NCI-H1417 (cell line): ENCODE data around the gene CRYGC.
"Not testable (repeated sequence)": the region's sequence is repeated elsewhere in the genome, so short reads cannot be mapped to it uniquely, and the experiment has no call there.

Source experiments
- DNase-seq, 3 experiments: peaks; one replicate each; lab custom pipeline; 2025; lab: John Stamatoyannopoulos, UW

CRYGC gene

GRCh38 chr2:208136716-208137094 is 7.1 kb upstream of the CRYGC start:
- no peak for DNase-seq

- DNase-seq: no peak
These were observed 6.4 kb upstream of the CRYGC start for GRCh38 chr2:208135794-208136715.

GRCh38 chr2:208134928-208135586 is 5.4 kb upstream of the CRYGC start:
- DNase-seq: no peak

- no peak for DNase-seq
These were observed 1.1 kb upstream of the CRYGC start for GRCh38 chr2:208130712-208131110.

- no peak for DNase-seq
These were observed 1.5 kb downstream of the CRYGC start for GRCh38 chr2:208128136-208128535.

- no peak for DNase-seq
These were observed 2.5 kb downstream of the CRYGC start for GRCh38 chr2:208127090-208127489.

GRCh38 chr2:208125251-208125650 is 4.4 kb downstream of the CRYGC start:
- DNase-seq: no peak

GRCh38 chr2:208124013-208124715 is 5.5 kb downstream of the CRYGC start, which contains the start of gene CRYGD:
Gene CRYGD (minus strand): TSS chr2:208124524. CDS start chr2:208124473, 51 bp downstream.
- DNase-seq: not testable (repeated sequence)

GRCh38 chr2:208122248-208122647 is 7.4 kb downstream of the CRYGC start:
- no peak for DNase-seq

GRCh38 chr2:208118918-208119317 is 10.7 kb downstream of the CRYGC start:
- no peak for DNase-seq

- not testable (repeated sequence) for DNase-seq
These were observed 12.2 kb downstream of the CRYGC start for GRCh38 chr2:208117390-208117789.

- peak; percentile 28 to 72 (median 67) for DNase-seq
These were observed 16.7 kb downstream of the CRYGC start for GRCh38 chr2:208112969-208113368.

- DNase-seq: not testable (repeated sequence)
These were observed 17.3 kb downstream of the CRYGC start for GRCh38 chr2:208112273-208112745.

- no peak for DNase-seq
These were observed 26.0 kb downstream of the CRYGC start for GRCh38 chr2:208103616-208104015.

- peak in 1 of 3 experiments; percentile 66 for DNase-seq
These were observed 27.7 kb downstream of the CRYGC start for GRCh38 chr2:208101716-208102631.

GRCh38 chr2:208099682-208100470 is 29.8 kb downstream of the CRYGC start:
- DNase-seq: no peak

- DNase-seq: not testable (repeated sequence)
These were observed 30.9 kb downstream of the CRYGC start for GRCh38 chr2:208098701-208099100.

- no peak for DNase-seq
These were observed 31.4 kb downstream of the CRYGC start for GRCh38 chr2:208098267-208098666.

- DNase-seq: no peak
These were observed 31.8 kb downstream of the CRYGC start for GRCh38 chr2:208097801-208098200.

GRCh38 chr2:208097313-208097712 is 32.3 kb downstream of the CRYGC start:
- DNase-seq: no peak
